HCT116 (cell line): ENCODE results near the gene TFB1M.

ENCODE experiments used
- CEBPB ChIP-seq: IDR thresholded peaks from 2 replicates; pipeline ENCODE4 v1.6.1; 2012; ENCODE audit warnings: low read depth
- CTCF ChIP-seq, 3 experiments: fragments of 200-600 bp in 1 of 3; sonication (generic) in 1 of 3; IDR thresholded peaks in 2 of 3; conservative IDR thresholded peaks in 1 of 3; 2 replicates each; pipeline ENCODE4 v1.5.1; 2012 to 2017; ENCODE audit warnings: low read depth in 2 of 3, low read length in 2 of 3, antibody characterized with exemption in 1 of 3, borderline replicate concordance in 1 of 3, control low read depth in 1 of 3, mild to moderate bottlenecking in 1 of 3, mixed read lengths in 1 of 3, mixed run types in 1 of 3, moderate library complexity in 1 of 3; ENCODE audit not compliant: insufficient read depth in 1 of 3
- ELF1 ChIP-seq: IDR thresholded peaks from 2 replicates; pipeline ENCODE4 v1.6.1; 2012; ENCODE audit warnings: low read depth, borderline replicate concordance
- EZH2 ChIP-seq: fragments of 200-600 bp; sonication (generic); IDR thresholded peaks from 2 replicates; pipeline ENCODE4 v1.6.1; 2017; ENCODE audit warnings: antibody characterized with exemption, mixed run types
- EZH2phosphoT487 ChIP-seq: fragments of 200-600 bp; IDR thresholded peaks from 2 replicates; pipeline ENCODE4 v1.6.1; 2018; ENCODE audit warnings: antibody characterized with exemption, borderline replicate concordance
- FOSL1 ChIP-seq: IDR thresholded peaks from 2 replicates; pipeline ENCODE4 v1.6.1; 2012; ENCODE audit warnings: low read depth
- POLR2A ChIP-seq: IDR thresholded peaks from 2 replicates; pipeline ENCODE4 v1.7.0; 2011; ENCODE audit warnings: borderline replicate concordance; ENCODE audit not compliant: insufficient read depth, insufficient read length; ENCODE audit errors: extremely low read depth
- POLR2AphosphoS5 ChIP-seq: IDR thresholded peaks from 2 replicates; pipeline ENCODE4 v1.6.1; 2011; ENCODE audit warnings: mild to moderate bottlenecking, low read depth, low read length, moderate library complexity
- RAD21 ChIP-seq: IDR thresholded peaks from 2 replicates; pipeline ENCODE4 v1.6.1; 2012; ENCODE audit warnings: low read depth, mild to moderate bottlenecking
- REST ChIP-seq: IDR thresholded peaks from 2 replicates; pipeline ENCODE4 v1.6.1; 2012; ENCODE audit warnings: low read depth
- SIN3A ChIP-seq: IDR thresholded peaks from 2 replicates; pipeline ENCODE4 v1.6.1; 2012; ENCODE audit warnings: low read depth
- SP1 ChIP-seq: IDR thresholded peaks from 2 replicates; pipeline ENCODE4 v1.6.1; 2012; ENCODE audit warnings: low read depth
- ZFX ChIP-seq: fragments of 450-650 bp; IDR thresholded peaks from 2 replicates; pipeline ENCODE4 v1.6.1; 2017
- ZNF274 ChIP-seq: fragments of 200-500 bp; sonication (Bioruptor generic); IDR thresholded peaks from 2 replicates; pipeline ENCODE4 v1.6.1; 2014; ENCODE audit warnings: mild to moderate bottlenecking, low read depth, low read length, inconsistent platforms

- TF ChIP-seq CEBPB (no peak), CTCF (IDR thresholded peaks at IDR 0.05 in 2 of 3, conservative IDR thresholded peaks at IDR 0.05 in 1 of 3; ENCODE audit: borderline replicate concordance in 1 of 3, insufficient read depth in 1 of 3, low read depth in 2 of 3, low read length in 2 of 3) (no peak), REST (no peak), POLR2A (no peak), EZH2 (no peak), SP1 (no peak), RAD21 (no peak), SIN3A (no peak), POLR2AphosphoS5 (no peak), FOSL1 (no peak), EZH2phosphoT487 (no peak), ELF1 (no peak), ZNF274 (no peak), ZFX (no peak)
Measured at GRCh38 chr6:155330133-155330734, 15.9 kb upstream of the TFB1M start.
